GM18868 (cell line): ENCODE results near the gene USP3.

ENCODE experiments used
- ATAC-seq: cut with Tn5 transposase; IDR thresholded peaks from one replicate; pipeline ENCODE4 v1.9.1; 2021; ENCODE audit warnings: mild to moderate bottlenecking, moderate library complexity; ENCODE audit not compliant: unreplicated experiment

The USP3 gene

DNA sequence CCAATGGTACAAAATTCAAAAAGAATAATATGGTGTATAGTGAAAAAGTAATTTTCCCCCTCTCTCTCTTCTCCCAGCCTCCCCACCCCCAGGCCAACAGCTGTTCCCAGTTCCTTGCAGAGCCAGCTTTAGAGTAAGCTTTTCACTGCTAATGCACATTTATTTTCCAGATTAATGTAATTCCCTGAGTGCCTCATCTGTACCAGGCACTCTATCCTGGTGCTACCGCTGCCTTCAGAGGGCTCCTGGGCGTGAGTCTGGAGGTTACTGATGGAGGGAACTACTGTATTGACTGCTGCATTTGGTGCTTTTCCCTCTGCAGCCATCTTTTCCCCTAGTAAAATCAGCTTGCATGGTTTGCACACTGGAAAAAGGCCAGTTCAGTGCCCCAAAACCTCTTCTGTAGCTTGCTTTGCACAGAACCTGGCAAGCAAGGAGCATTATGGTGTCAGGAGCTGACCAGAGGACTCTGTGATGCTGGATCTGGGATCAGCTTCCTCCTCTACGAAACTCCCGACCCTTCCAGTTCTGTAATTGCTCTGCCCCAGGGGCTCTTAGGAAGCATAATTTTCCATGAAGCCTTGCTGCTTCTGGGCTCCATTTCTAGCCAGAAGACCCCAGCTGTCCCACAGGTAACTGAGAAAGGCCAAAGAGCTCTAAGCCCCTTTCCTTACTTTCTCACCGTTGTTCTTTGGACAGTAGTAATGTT, 8.5 kb upstream of the USP3 start:
- no peak for ATAC-seq

DNA sequence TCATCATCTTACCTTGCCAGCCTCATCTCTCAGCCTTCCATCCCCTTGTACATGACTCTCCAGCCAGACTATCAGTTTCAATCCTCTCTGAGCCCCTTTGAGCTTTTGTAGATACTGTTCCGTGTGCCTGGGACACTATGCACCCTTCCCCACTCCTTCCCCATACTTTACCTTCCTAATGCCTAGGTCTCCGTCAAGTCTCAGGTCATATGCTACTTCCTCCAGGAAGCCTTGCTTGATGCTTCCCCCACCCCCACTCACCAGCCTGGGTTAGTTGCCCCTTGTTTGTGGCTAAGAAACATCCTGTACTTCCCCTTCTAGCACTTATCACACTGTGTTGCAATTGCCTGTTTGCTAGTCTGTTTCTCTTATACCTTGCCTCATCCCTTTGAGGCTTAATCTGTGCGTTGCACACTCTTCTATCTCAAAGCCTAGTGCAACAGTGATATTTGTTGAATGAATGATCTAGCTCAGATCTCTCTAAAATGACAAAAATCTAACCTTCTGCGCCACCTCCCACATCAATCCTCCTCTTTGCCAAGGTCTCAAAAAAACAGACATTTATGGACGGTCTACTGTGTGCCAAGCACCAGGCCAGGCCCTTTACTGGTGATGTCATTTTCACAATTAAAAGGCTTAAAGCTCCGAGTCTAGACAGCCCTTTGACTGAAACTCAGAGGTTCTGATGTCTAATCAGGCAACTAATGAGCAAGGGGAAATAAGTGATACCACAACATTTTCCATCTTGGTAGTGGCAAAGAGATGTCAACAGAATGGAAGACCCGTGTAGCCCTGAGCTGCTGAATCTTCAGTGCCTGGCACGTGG, 6.5 kb upstream of the USP3 start:
- peak; percentile 42 for ATAC-seq

DNA sequence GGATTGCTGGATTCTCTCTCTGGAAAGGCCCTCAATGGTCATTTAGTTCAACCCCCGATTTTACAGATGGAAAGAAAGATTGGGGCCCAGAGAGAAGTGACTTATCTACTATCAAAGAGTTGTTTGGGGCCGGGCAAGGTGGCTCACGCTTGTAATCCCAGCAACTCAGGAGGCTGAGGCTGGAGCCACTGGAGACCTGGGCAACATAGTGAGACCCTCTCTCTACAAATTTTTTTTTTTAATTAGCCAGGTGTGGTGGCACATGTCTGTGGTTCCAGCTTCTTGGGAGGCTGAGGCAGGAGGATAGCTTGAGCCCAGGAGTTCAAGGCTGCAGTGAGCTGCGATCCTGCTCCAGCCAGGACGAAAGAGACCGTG, 5.2 kb upstream of the USP3 start:
- no peak for ATAC-seq

DNA sequence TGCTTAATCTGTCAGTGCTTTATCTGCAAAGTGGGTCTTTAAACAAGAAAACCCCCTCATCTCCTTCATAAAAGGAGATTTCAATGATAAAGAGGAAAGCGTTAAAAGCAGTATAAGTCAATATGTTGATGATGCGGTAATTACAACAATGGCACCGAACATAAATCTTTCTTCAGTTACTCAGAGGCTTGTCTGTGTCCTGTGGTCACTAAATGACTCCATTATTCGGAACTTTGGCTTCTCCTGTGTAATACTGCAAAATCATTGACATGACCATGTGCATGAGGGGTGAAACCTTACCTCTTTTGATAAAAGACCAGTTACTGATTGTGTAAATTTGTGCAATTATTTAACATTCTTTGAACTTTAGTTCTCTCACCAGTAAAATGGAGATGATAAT, 4.8 kb upstream of the USP3 start:
- no peak for ATAC-seq

DNA sequence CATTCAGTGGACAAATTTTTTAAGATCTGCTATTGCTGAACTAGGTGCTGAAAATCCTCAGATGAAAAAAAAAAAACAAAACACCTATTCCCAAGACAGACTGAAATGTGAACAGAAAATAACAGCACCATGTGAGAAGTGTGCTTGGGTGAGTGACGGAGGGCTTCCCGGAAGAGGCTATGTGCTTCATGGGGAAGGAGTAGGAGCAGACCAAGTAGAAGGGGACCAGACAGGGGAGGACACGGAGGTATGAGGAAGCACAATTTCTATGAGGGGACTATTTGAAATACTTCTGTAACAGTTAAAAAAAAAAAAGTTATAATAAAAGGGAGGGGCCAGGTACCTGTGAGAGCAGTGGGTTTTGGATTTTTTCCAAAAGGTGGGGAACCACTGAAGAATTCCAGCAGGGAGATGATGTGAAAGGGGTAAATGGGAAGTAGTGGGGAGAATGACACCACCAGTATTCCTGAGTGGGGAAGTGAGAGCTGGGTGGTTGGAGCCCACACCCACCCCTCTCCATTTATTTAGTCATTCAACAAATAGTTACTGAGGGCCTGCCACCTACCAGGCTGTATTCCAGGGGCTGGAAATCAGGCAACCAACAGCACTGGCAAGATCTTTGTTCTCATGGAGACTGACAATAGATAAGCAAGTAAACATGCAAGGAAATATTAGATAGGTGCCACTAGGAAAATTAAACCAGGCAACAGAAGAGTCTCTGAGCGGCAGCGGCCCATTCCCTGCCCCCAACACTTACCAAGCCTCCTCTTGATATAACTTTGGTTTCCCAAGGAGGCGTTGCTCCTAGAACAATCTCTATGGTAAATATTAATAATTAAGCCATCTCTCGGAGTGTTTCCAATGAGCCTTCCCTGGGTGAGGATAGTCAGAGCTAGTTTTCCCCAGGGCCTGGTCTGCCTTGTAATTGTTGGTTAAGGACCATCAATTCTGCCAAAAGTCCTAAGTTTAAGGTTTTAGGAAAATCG, 3.8 kb upstream of the USP3 start:
- no peak for ATAC-seq

DNA sequence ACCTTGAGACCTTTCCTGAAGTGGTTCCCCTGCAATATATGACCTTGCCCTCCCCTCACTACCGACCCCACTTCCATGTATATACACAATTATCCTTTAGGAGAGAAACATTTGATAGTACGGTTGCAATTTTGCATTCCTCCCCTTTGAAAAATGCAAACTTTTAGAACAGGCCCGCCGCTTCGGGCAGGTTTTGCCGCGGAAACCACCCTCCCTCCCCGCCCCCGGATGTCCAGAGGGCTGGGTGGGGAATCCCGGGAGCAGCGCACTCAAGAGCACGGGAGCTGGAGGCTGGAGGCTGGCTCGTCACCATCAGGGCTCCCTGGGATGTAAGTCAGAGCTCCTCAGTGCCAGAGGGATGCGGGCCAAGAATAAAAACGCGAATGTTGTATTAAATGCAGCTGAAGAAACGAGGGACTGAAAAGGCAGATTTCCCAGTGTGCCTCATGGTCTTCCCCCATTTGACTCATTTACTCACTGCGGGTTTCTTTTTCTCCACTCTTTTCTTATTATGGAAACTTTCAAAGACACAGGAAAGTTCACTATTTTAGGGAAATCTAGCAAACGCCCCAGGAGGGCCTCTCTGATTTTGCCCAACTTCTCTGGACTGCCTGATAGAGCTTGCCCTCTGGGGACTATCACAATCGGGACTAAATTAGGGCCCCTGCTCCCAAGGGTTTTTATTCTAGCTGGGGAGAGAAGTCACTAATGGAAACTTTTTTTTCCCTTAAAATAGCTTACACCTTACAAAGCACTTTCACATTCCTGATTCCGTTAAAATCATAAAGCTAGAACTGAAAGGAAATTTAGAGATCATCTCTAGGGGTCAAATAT, 2.9 kb upstream of the USP3 start:
- ATAC-seq: no peak

DNA sequence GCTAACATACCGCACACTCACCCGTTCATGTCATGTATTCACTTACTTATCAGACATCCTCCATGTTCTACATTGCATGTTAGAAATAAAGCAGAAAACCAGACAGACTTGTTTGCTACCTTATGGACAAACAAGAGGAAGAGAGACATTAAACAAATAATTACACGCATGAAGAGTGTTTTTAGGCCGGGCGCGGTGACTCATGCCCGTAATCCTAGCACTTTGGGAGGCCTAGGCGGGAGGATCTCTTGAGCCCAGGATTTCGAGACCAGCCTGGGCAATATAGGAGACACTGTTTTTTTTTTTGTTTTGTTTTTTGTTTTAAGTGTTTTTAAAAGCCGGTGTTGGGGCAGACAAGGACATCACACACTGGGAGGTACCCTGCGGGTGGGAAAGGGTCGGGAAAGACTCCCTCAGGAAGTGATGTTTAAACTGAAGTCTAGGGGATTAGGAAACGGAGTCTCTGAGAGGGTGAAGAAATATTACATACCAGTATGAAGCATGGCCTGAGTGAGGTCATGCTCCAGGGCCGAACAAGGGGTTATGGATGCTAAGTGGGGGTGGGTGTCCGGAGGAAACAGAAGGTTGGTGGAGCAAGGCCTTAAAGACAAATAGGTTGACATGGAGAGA, 2.1 kb upstream of the USP3 start:
- no peak for ATAC-seq

DNA sequence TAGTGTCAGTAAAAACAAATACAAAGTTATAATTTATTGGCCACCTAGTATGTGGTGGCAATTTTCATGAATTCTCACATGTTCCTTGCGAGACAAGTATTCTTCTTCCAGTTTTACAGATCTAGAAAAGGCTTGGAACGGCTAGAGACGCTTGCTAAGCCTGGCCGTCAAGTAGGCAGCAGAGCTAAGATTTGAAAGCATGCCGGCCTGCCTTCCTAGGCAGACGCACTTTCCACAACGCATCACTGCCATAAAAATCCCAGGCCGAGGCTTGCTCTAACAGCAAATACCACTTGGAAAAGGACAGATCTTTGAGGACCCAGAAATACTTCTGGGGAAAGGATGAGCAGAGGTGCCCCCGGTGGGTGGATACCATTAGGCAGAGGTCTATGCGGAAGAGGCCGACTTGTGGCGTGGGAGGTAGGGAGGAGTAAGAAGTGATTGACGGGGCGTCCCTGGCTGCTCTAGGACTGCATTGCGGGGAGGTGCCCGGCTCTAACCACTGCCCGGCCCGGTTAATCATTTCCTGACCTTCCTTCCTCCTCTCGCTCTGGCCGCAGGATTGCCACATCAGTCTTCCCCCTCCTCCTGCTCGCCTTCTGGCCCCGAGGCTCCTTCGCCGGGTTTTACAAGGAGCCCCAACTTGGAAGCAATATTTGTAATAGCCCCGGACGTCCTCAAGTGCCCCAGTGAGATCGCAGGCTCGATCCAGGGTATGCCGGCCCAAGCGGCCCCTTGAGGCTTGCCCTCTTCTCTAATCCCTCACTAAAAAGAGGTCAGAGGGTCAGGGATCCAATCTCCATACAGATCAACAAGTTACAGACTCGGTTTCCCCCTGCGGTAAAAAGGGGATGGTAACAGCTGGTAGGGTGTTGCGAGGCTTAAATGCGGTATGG, 1.3 kb upstream of the USP3 start:
- peak; percentile 44 for ATAC-seq

DNA sequence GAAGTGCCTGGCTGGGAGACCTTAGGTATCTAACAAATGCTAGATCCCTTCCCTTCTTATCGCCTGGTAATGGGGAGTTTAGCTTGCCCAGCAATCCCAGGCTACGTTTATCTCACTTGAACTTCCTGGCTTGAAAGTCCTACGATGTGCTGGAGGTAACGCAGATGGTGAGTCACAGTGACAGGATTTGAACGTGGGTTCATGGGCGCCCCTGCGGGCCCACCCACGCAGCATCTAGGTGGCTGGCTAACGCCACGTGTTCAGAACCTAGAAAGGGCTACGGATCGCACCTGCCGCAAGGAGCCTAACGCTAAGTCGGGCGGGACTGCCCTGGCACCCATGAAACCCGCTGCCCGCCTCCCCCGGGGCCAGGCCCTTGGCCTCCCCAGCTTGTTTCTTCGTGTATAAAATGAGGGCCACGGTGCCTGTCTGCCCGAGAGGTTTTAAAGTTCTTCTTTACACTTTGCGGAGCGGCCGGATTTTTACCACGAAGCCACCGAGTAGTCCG, 600 bp upstream of the USP3 start:
- ATAC-seq: peak; percentile 27

DNA sequence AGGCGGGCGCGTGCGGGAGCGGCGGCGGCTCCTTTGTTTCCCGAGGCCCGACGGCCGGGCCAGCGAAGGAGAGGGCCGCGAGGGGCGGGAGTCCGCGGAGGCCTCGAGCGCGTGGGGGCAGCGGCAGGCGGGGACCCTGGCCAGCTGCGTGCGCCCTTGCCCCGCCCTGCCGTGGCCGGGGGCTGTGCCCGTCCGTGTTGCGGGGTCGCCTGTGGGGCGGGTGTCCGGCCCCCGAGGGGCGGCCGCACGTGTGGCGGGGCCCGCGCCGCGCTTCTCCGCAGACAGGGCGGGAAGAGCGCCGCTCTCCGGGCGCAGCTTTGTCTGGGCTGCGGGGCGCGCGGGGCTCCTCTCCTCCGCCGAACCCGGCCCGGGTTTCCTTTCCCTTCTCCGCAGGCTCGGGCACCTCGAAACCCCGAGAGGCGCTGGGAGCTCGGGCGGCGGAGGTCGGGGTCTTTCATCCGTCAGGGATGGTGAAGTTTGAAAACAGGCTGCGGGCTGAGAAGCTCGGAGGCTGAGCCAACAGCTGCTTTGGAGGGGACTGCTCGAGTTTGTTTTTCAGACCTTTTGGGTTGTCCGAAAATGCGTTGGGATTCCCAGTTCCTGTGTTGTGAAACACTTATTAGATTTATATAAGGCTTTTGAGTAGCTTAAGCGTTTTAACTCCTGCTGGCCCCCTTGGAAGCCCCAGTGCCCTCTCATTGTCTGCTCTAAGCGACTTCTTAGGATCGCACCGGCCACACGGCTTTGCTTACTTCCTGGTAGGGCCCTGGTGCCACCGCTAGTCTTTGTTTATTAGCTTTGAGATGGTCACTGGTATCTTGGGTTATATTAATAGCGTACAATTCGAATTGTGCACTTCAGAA, 817 bp downstream of the USP3 start:
- no peak for ATAC-seq

DNA sequence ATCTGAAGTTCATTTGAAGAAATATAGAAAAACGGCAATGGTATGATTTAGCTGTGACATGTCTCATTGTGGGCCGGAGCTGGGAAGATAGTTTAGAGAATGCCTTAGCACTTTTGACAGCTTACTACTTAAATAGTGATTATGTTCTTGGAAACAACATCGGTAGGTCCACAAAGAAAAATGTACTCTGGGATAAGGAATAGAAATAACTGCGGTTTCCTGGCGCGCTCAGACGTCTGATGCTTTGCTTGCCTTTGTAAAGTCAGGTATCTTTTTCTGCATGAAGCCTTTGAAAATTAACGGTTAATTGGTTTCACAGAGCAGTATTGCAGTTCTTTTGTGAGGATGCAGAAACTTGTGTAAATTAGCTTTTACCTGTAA, 1.4 kb downstream of the USP3 start:
- ATAC-seq: no peak

DNA sequence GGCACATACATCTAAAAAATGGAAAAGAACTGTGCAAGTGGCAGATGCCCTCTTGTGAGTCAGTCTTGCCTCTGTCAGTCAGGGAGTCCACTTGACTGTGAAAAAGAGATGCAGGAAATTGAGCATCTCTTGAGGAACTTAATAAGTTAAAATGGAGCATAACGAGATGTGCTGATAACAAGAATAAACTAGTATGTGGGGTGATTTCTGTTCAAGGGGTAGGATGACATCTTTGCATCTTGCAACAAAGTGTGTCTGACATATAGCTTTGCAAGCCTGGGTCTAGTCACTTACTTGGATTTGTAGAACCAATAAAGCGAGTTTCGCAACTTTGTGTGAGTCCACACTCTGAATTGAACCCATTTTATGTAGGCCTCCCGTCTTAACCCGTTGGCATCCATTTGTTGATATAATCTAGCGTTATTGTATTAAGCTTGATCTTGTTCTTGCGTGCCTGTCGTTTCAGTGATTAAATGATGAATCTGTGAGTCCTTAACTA, 2.2 kb downstream of the USP3 start:
- ATAC-seq: no peak

DNA sequence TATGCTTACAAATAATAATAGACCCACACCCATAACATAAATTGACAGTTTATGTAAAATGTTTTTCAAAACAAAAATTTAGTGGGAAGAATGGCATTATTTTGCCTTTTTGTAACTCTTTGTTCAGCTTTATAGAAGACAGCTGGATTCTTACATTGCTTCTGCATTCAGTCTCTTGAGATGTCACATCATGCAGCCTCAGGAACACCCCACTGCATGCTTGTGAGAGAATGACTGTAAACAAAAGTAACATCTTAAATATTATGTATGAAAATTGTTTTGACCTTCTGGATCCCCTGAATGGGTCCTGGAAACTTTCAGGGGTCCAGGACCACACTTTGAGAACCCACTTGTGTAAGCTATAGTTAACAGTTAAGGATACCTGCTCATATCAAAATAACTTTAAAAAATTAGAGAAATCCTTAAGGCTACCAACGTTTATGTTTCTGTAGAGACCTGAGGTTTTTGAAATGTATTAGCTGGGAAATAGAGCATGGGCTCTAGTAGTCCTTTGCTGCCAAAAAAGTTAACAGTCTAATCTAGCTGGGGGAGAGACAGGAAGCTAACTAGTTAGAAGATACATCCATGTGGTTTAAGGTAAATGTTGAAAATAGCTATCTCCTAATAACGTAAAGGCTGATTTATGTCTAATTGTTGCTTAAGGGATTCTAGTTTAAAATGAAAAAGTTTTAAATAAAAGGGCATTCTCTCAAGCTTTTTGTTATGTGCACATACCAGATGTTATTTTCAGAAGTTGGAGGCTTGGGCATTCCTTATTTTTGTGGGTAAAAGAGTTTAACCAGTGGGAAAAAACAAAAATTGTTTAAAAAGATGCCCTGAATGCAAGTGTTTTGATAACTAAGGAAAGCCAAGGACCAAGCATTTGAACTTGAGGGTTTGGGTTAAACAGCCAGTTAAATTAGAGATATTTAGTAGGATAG, 3.8 kb downstream of the USP3 start:
- ATAC-seq: no peak

DNA sequence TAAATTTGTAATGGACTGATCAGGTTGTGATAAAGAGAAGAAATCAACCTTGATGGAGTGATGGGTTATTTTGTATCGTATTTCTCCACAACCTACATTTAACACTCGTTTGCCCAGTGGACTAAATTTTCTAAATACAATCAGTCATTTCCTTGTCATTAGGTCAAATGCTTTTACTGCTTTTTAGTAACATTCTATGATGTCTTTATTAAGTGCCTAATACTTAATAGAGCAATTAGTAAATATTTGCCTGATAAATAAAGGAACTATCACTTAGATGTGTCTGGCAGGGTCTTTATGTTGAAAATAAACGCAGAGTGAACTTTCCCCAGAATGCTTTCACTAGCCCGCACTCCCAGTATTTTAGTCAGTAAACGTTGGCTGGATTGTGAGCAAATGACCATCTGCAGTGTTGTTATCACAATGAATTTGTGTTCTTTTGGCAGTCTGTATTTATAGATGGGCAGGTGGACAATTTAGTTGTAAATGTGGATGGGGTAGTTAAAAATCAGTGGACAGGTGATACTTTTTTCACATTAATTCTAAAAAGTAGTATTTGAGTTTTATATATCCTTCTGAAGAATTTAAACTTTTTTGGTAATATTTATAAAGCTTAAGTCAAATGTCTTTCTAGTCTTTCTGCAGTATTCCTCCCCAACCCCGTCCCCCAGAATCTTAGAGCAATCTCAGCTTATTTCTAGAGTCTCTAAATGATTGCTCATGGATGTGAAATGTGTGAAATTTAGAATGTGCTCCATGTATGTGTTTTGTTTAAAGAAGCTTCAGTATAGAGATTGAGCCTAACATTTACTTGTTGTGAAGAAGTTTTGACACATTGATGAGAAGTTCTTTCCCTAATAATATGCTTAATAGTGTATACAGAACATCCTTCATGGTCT, 4.9 kb downstream of the USP3 start:
- ATAC-seq: no peak
